Measurements from ENCODE around the gene TEX19.

DNA sequence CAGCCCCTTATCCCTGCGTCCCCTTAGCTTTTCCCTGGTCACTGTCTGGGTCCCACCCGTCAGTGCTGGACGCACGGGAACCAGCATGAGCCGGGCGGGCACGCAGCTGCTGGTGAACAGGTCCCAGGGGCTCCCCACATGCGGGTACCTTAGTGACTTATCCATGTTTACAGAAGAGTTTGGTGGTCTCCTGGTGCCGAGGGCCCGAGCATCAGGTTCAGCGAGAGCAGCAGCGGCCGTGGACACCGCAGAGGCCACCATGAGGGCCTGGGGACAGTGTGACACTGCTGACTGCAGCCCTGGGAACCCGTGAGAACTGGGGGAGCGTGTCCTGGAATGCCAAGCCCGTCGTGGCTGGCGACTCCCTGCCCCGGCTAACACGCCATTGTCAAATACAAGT, 48.2 kb upstream of the TEX19 start:
- TF ChIP-seq CTCF (IDR thresholded peaks at IDR 0.05) = no peak
- no peak for TF ChIP-seq POLR2A (IDR thresholded peaks at IDR 0.05)
